Sigmoid colon (tissue), 7 donors: Measurements from ENCODE around the gene ANKRD44. TPM values are rescaled to one million over a fixed set of nuclear protein-coding genes. Genes with fewer than 3 reads are reported as not detected.

ENCODE experiments used
- DNase-seq: peaks from one replicate; pipeline ENCODE4 v3.0.0-alpha.2; 2019
- H3K27ac ChIP-seq, 4 donors: fragments of 200-600 bp; sonication (generic); one replicate each; pipeline ENCODE4 v1.5.1; 2016 to 2019; ENCODE audit warnings: mild to moderate bottlenecking in 1 of 4
- H3K27me3 ChIP-seq, 3 donors: fragments of 200-600 bp; sonication (generic); one replicate each; pipeline ENCODE4 v1.5.1; 2019; ENCODE audit warnings: mild to moderate bottlenecking in 1 of 3
- H3K36me3 ChIP-seq, 4 donors: fragments of 200-600 bp; sonication (generic); one replicate each; pipeline ENCODE4 v1.5.1; 2016 to 2019
- H3K4me1 ChIP-seq, 4 donors: fragments of 200-600 bp; sonication (generic); one replicate each; pipeline ENCODE4 v1.5.1; 2017 to 2019
- H3K4me3 ChIP-seq, 4 donors: fragments of 200-600 bp; sonication (generic); one replicate each; pipeline ENCODE4 v1.5.1; 2017 to 2019; ENCODE audit warnings: mild to moderate bottlenecking in 2 of 4, moderate library complexity in 1 of 4
- H3K9me3 ChIP-seq, 4 donors: fragments of 200-600 bp in 3 of 4; sonication (generic) in 3 of 4; one replicate each; pipeline versions ENCODE4 v1.5.1 to v1.6.1; 2013 to 2019
- EP300 ChIP-seq, 4 donors: sonication (generic); formaldehyde crosslinking; IDR thresholded peaks; one replicate each; pipeline ENCODE4 v1.6.1; 2017; ENCODE audit warnings: antibody characterized with exemption in 4 of 4
- POLR2A ChIP-seq, 2 donors: fragments of 450-650 bp; IDR thresholded peaks; one replicate each; pipeline ENCODE4 v1.6.1; 2016; ENCODE audit warnings: antibody characterized with exemption in 2 of 2, mild to moderate bottlenecking in 2 of 2, moderate library complexity in 2 of 2
- POLR2AphosphoS5 ChIP-seq, 4 donors: sonication (generic); formaldehyde crosslinking; IDR thresholded peaks; one replicate each; pipeline ENCODE4 v1.6.1; 2017; ENCODE audit warnings: antibody characterized with exemption in 4 of 4
- WGBS, 2 donors: extraction: QIAGEN DNeasy Blood & Tissue Kit; methylation state at CpG; one replicate each; pipeline ENCODE4 v1.1.7; 2013; 5-methylcytosine and 5-hydroxymethylcytosine counted together
- intact Hi-C: fragments of 100-400 bp; cut with DNase I; formaldehyde crosslinking; loops from one replicate; pipeline ENCODE4 v1.15.1; 2023
- polyA plus RNA-seq, 3 donors: library from polyadenylated mRNA; stranded (reverse); fragments of 200-250 nt; gene quantifications; one replicate each; pipeline ENCODE4 v1.2.3, GENCODE V29; 2013
- total RNA-seq, 4 donors: library from RNA; depleted of rRNA; stranded (reverse); fragments of >200 nt; gene quantifications; one replicate each; pipeline ENCODE4 v1.1.0, GENCODE V29; 2016
- TF ChIP-seq, protein P1 (sequence below), 4 experiments: fragments of 450-650 bp in 3 of 4; fragments of 200-600 bp in 1 of 4; IDR thresholded peaks; one replicate each; pipeline ENCODE4 v1.5.1; 2016 to 2019; ENCODE audit warnings: antibody characterized with exemption in 4 of 4, mild to moderate bottlenecking in 3 of 4, moderate library complexity in 2 of 4
- donor health status: healthy with polysubstance abuse.
- donor health status: Bipolar disorder and iron deficiency.
- donor health status: healthy.

Gene ANKRD44
- total and polyA plus RNA-seq, 7 donors: 1.2 to 41.1 (median 34.2) TPM

DNA sequence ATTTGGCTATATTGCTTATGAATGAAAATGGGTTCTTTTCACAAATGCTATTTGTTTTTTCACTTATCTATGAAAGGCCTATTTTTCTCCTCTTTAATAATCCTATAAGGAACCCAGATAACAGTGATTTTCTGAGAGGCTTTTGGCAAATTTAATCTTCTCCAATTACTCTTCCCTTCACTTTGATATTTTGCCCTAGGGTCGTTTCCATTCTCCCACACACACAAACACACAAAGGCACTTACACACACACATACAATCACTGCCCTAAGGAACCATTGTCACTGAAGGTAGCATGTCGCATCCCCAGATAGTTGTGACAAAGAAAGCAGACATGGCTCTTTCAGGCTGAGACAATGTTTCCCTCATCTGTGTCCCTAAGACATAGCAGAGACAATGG is 213.9 kb downstream of the ANKRD44 start:
- Histone ChIP-seq H3K9me3 (no peaks in the 10 kb centered on the region), H3K4me1 (peaks cover 0 to 28% (median 23%) of the 10 kb centered on the region in 4 donors), H3K36me3 (peaks cover 0 to 9% (median 0%) of the 10 kb centered on the region in 4 donors), H3K4me3 (no peak overlapping the region), H3K27me3 (no peaks in the 10 kb centered on the region), H3K27ac (peak overlapping the region in 1 of 4 donors; percentile 62)
- intact Hi-C loops: no loop called here
- 84 to 92% methylated on average over 2 of the region's 2 CpGs for WGBS, 2 donors
- no peak for DNase-seq
- no peak for TF ChIP-seq POLR2A (IDR thresholded peaks at IDR 0.05)

DNA sequence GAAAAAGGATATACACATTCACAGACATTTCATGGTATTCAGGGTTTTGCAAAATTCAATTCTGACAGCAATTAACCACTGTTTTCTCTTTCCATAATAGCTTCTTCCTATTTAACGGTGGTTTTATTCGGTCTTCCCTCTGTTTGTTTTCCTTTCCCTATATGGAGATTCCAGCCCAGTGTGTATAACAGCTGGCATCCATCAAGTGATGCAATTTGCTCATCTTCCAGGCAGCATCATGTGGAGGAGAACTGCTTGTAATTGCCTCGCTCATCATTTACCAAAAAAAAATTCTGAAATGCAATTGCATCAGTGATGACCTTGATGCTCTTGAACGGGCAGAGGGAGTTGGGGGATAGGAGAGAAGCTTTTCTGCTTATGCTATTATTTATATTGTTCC is 218.1 kb downstream of the ANKRD44 start:
- intact Hi-C loops: no loop called here
- H3K4me1 ChIP-seq: peaks cover 0 to 43% (median 23%) of the 10 kb centered on the region in 4 donors
- peak overlapping the region in 3 of 4 donors; percentile 30 to 61 (median 31) for H3K27ac ChIP-seq
- WGBS, 2 donors: 75 to 82% methylated on average over 4 of the region's 4 CpGs
- TF ChIP-seq EP300 (IDR thresholded peaks at IDR 0.05) (peak in 3 of 4 donors; percentile 57 to 89 (median 84)), POLR2AphosphoS5 (IDR thresholded peaks at IDR 0.05) (peak; percentile 72 to 93 (median 86)), POLR2A (IDR thresholded peaks at IDR 0.05) (no peak)
- TF ChIP-seq, protein P1, sequence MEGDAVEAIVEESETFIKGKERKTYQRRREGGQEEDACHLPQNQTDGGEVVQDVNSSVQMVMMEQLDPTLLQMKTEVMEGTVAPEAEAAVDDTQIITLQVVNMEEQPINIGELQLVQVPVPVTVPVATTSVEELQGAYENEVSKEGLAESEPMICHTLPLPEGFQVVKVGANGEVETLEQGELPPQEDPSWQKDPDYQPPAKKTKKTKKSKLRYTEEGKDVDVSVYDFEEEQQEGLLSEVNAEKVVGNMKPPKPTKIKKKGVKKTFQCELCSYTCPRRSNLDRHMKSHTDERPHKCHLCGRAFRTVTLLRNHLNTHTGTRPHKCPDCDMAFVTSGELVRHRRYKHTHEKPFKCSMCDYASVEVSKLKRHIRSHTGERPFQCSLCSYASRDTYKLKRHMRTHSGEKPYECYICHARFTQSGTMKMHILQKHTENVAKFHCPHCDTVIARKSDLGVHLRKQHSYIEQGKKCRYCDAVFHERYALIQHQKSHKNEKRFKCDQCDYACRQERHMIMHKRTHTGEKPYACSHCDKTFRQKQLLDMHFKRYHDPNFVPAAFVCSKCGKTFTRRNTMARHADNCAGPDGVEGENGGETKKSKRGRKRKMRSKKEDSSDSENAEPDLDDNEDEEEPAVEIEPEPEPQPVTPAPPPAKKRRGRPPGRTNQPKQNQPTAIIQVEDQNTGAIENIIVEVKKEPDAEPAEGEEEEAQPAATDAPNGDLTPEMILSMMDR (IDR thresholded peaks at IDR 0.05): no peak
- no peaks in the 10 kb centered on the region for H3K9me3 ChIP-seq
- H3K4me3 ChIP-seq: no peak overlapping the region
- no peaks in the 10 kb centered on the region for H3K27me3 ChIP-seq
- DNase-seq: peak; percentile 84
- H3K36me3 ChIP-seq: peaks cover 0 to 9% (median 0%) of the 10 kb centered on the region in 4 donors

DNA sequence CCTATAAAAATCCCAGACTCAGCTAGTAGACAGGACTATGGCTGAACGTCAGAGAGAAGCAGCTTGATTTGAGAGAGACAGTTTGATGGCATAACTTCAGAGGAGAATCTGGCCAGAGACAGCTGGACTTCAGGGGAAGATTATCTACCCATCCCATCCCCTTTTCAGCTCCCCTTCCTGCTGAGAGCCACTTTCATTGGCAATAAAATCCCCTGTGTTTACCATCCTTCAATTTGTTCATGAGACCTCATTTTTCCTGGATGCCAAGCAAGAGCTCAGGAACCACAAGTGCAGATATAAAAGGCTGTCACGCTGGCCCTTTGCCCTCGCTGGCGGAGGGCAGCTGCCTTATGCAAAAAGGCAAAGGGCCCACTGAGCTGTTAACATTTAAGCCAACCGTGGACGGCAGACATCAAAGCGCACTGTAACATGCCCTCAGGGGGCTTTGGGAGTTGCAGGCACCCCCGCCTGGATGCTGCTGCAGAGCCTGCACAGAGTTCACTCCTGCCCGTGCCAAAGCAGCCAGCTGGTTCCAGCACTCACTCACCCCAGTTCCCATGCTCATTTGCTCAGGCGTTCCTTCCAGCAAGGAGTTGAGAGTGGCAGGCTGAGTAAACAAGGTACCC is 219.7 kb downstream of the ANKRD44 start:
- no peaks in the 10 kb centered on the region for H3K9me3 ChIP-seq
- H3K27me3 ChIP-seq: no peaks in the 10 kb centered on the region
- peak overlapping the region in 3 of 4 donors; percentile 29 to 61 (median 30) for H3K27ac ChIP-seq
- TF ChIP-seq POLR2A (IDR thresholded peaks at IDR 0.05) (no peak), EP300 (IDR thresholded peaks at IDR 0.05) (no peak), POLR2AphosphoS5 (IDR thresholded peaks at IDR 0.05) (peak in 1 of 4 donors; percentile 16)
- TF ChIP-seq, protein P1 (IDR thresholded peaks at IDR 0.05): no peak
- intact Hi-C loops: no loop called here
- H3K4me1 ChIP-seq: peaks cover 0 to 38% (median 21%) of the 10 kb centered on the region in 4 donors
- H3K36me3 ChIP-seq: peaks cover 0 to 7% (median 0%) of the 10 kb centered on the region in 4 donors
- H3K4me3 ChIP-seq: no peak overlapping the region
- WGBS, 2 donors: 90 to 92% methylated on average over 10 of the region's 10 CpGs
- DNase-seq: no peak

DNA sequence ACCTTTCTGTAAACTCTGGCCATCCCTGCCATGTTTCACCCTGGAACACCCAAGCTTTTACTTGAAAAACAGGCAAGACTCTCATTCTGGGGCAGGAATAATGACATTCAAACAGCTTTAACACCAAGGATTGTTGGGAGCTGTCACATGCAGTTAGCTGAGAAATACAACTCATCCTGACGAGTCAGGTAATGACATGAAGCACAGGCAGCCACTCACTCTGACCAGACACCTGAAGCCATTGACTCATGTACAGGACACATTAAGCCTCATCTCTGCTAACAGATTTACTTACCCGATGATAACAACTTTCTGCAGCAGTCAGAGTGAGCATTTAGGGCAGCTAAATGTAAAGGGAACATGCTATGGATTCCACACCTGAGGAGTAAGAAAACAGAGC is 220.9 kb downstream of the ANKRD44 start:
- H3K36me3 ChIP-seq: no peaks in the 10 kb centered on the region
- H3K27ac ChIP-seq: peak overlapping the region in 2 of 4 donors; percentile 7 to 23
- DNase-seq: no peak
- no peaks in the 10 kb centered on the region for H3K27me3 ChIP-seq
- no peaks in the 10 kb centered on the region for H3K9me3 ChIP-seq
- H3K4me1 ChIP-seq: peaks cover 0 to 38% (median 21%) of the 10 kb centered on the region in 4 donors
- H3K4me3 ChIP-seq: no peak overlapping the region
- intact Hi-C loops: no loop called here
- no peak for TF ChIP-seq POLR2A (IDR thresholded peaks at IDR 0.05)
- TF ChIP-seq, protein P1 (IDR thresholded peaks at IDR 0.05): no peak
- no peak for TF ChIP-seq POLR2AphosphoS5 (IDR thresholded peaks at IDR 0.05)
- no peak for TF ChIP-seq EP300 (IDR thresholded peaks at IDR 0.05)
- WGBS, 2 donors: 92 to 95% methylated on average over 2 of the region's 2 CpGs

DNA sequence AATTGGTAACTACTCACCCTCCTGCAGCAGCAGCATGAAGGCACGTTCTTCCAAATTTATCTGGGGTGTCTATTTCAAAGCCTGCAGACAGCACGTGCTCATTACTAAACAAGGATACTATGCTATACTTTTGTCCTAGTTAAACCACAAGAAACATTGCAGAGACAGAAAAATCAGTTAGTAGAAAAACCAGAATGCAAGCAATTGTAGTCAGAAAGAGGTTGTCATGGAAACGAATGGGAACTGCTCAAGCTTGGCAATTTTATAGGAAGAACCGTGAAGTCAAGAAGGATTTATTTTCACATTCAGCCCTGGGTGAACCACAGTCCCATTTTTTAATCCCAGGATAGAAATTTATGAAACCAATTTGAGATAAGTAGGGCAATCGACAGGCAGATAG is 221.9 kb downstream of the ANKRD44 start:
- WGBS, 2 donors: 58 to 79% methylated on average over 5 of the region's 5 CpGs
- Histone ChIP-seq H3K27ac (peak overlapping the region in 1 of 4 donors; percentile 23), H3K9me3 (no peaks in the 10 kb centered on the region), H3K36me3 (no peaks in the 10 kb centered on the region), H3K27me3 (no peaks in the 10 kb centered on the region), H3K4me1 (peaks cover 0 to 38% (median 21%) of the 10 kb centered on the region in 4 donors), H3K4me3 (no peak overlapping the region)
- intact Hi-C loops: no loop called here
- no peak for TF ChIP-seq POLR2AphosphoS5 (IDR thresholded peaks at IDR 0.05)
- TF ChIP-seq POLR2A (IDR thresholded peaks at IDR 0.05): no peak
- TF ChIP-seq, protein P1 (IDR thresholded peaks at IDR 0.05): no peak
- TF ChIP-seq EP300 (IDR thresholded peaks at IDR 0.05): no peak
- DNase-seq: no peak
